ENCODE results near the gene COL9A3. TPM values are rescaled to one million over a fixed set of nuclear protein-coding genes. Genes with fewer than 3 reads are reported as not detected.

COL9A3 gene
- total RNA-seq, 1 experiment from 2014 or later, result 46.6 TPM

- ChIA-PET CTCF (no interaction called here), POLR2A (no interaction called here)
- BruUV-seq (replicated peaks), result no TSS peak
- no peak overlapping the region for H3K27ac ChIP-seq (ENCODE audit: low read length)
- no peaks in the 10 kb centered on the region for H3K27me3 ChIP-seq (ENCODE audit: control insufficient read depth, insufficient read depth, low read length)
- H3K4me3 ChIP-seq (ENCODE audit: low read depth in 2 of 2, low read length in 2 of 2), result no peak overlapping the region
- in situ Hi-C loops (cut with HindIII; ENCODE audit: low pct_unique_long_range_greater_than_20kb, low sequenced_read_pairs), result no loop called here
- DNase-seq (ENCODE audit: low read depth, low spot score) (no peak), ATAC-seq (no peak)
- H3K4me1 ChIP-seq (ENCODE audit: control insufficient read depth, insufficient read depth, low read length), result peaks cover 26% of the 10 kb centered on the region
- no peak for TF ChIP-seq REST (IDR thresholded peaks at IDR 0.05; ENCODE audit: insufficient read depth in 1 of 2, low read depth in 2 of 2, low read length in 1 of 2)
- TF ChIP-seq CTCF (IDR thresholded peaks at IDR 0.05), result no peak
- TF ChIP-seq TCF7L2 (IDR thresholded peaks at IDR 0.05; ENCODE audit: low read depth, low read length), result no peak
- TF ChIP-seq SIN3A (IDR thresholded peaks at IDR 0.05; ENCODE audit: borderline replicate concordance, insufficient read depth, low read depth, low read length), result no peak
- TF ChIP-seq POLR2AphosphoS5 (IDR thresholded peaks at IDR 0.05; ENCODE audit: low read depth, low read length), result no peak; the same call in 1 of the 2 replicates
- intact Hi-C loops (cut with micrococcal nuclease; ENCODE audit: unreplicated experiment), result no loop called here
- no peaks in the 10 kb centered on the region for H3K9me3 ChIP-seq (ENCODE audit: control insufficient read depth, insufficient read depth, low read depth, low read length)
- peaks cover 5% of the 10 kb centered on the region for H3K36me3 ChIP-seq (ENCODE audit: control insufficient read depth, insufficient read depth, low read length)
These were observed 15.4 kb upstream of the COL9A3 start for GRCh38 chr20:62801284-62802010.

GRCh38 chr20:62802026-62802712, 14.7 kb upstream of the COL9A3 start:
- ATAC-seq (no peak), DNase-seq (ENCODE audit: low read depth, low spot score) (no peak)
- Histone ChIP-seq H3K27me3 (ENCODE audit: control insufficient read depth, insufficient read depth, low read length) (no peaks in the 10 kb centered on the region), H3K4me1 (ENCODE audit: control insufficient read depth, insufficient read depth, low read length) (peaks cover 31% of the 10 kb centered on the region), H3K4me3 (ENCODE audit: low read depth in 2 of 2, low read length in 2 of 2) (no peak overlapping the region), H3K27ac (ENCODE audit: low read length) (no peak overlapping the region), H3K9me3 (ENCODE audit: control insufficient read depth, insufficient read depth, low read depth, low read length) (no peaks in the 10 kb centered on the region), H3K36me3 (ENCODE audit: control insufficient read depth, insufficient read depth, low read length) (peaks cover 2% of the 10 kb centered on the region)
- BruUV-seq (replicated peaks), result no TSS peak
- ChIA-PET CTCF (no interaction called here), POLR2A (interaction anchor here (0.8 kb wide), 1 partner anchor 8 kb away, joined by 9 read pairs; no protein-coding TSS in a partner anchor)
- intact Hi-C loops (cut with micrococcal nuclease; ENCODE audit: unreplicated experiment), result no loop called here
- in situ Hi-C loops (cut with HindIII; ENCODE audit: low pct_unique_long_range_greater_than_20kb, low sequenced_read_pairs), result no loop called here
- TF ChIP-seq POLR2AphosphoS5 (IDR thresholded peaks at IDR 0.05; ENCODE audit: low read depth, low read length) (no peak), REST (IDR thresholded peaks at IDR 0.05; ENCODE audit: insufficient read depth in 1 of 2, low read depth in 2 of 2, low read length in 1 of 2) (no peak), TCF7L2 (IDR thresholded peaks at IDR 0.05; ENCODE audit: low read depth, low read length) (no peak), CTCF (IDR thresholded peaks at IDR 0.05) (no peak), SIN3A (IDR thresholded peaks at IDR 0.05; ENCODE audit: borderline replicate concordance, insufficient read depth, low read depth, low read length) (no peak)
